ENCODE data around the gene MTHFD1L.

DNA sequence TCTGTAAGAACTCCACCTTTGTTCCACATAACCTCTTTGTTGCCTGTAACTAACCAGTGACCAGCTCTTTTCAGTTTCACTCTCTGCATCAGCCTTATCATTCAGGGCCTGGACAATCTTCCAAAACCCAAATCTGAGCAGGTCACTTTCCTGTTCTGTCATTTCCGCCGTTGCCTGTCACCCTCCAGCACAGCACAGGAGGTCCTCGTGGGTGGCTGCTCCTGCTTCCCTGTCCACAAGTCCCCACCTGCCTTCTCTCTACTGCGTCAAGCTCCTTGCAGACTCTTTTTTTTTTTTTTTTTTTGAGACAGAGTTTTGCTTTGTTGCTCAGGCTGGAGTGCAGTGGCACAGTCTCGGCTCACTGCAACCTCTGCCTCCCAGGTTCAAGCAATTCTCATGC is 73.9 kb downstream of the MTHFD1L start:
- TF ChIP-seq, protein P1, sequence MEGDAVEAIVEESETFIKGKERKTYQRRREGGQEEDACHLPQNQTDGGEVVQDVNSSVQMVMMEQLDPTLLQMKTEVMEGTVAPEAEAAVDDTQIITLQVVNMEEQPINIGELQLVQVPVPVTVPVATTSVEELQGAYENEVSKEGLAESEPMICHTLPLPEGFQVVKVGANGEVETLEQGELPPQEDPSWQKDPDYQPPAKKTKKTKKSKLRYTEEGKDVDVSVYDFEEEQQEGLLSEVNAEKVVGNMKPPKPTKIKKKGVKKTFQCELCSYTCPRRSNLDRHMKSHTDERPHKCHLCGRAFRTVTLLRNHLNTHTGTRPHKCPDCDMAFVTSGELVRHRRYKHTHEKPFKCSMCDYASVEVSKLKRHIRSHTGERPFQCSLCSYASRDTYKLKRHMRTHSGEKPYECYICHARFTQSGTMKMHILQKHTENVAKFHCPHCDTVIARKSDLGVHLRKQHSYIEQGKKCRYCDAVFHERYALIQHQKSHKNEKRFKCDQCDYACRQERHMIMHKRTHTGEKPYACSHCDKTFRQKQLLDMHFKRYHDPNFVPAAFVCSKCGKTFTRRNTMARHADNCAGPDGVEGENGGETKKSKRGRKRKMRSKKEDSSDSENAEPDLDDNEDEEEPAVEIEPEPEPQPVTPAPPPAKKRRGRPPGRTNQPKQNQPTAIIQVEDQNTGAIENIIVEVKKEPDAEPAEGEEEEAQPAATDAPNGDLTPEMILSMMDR (IDR thresholded peaks at IDR 0.05) = no peak
- no peak for TF ChIP-seq POLR2A (IDR thresholded peaks at IDR 0.05; ENCODE audit: low read length)
- no peak for TF ChIP-seq MYC (IDR thresholded peaks at IDR 0.05; ENCODE audit: borderline replicate concordance, low read length)
- TF ChIP-seq JUN (IDR thresholded peaks at IDR 0.05) = no peak
- no peak for TF ChIP-seq CHD4 (IDR thresholded peaks at IDR 0.05; ENCODE audit: borderline replicate concordance)
- no peak for TF ChIP-seq ZC3H11A (IDR thresholded peaks at IDR 0.05)
- no peak for TF ChIP-seq BHLHE40 (IDR thresholded peaks at IDR 0.05; ENCODE audit: low read depth, low read length)
